Mesendoderm (in vitro differentiated cells): ENCODE measurements around the gene PRKCA.

Experiments
- DNase-seq: peaks from one replicate; pipeline ENCODE4 v3.0.0; 2013
- H2AK5ac ChIP-seq: 2 replicates; pipeline ENCODE4 v1.6.1; 2013; ENCODE audit warnings: low read length, inconsistent platforms
- H2BK120ac ChIP-seq: 2 replicates; pipeline ENCODE4 v1.6.1; 2013; ENCODE audit warnings: low read depth, mild to moderate bottlenecking, low read length, moderate library complexity, mixed read lengths
- H2BK15ac ChIP-seq: replicated peaks from 2 replicates; pipeline ENCODE4 v1.6.1; 2013; ENCODE audit warnings: low read depth, mild to moderate bottlenecking, moderate library complexity
- H2BK5ac ChIP-seq: 2 replicates; pipeline ENCODE4 v1.6.1; 2013; ENCODE audit warnings: low read length, inconsistent platforms
- H3K18ac ChIP-seq: 2 replicates; pipeline ENCODE4 v1.6.1; 2013; ENCODE audit warnings: mild to moderate bottlenecking, low read length, mixed read lengths
- H3K23ac ChIP-seq: one replicate; pipeline ENCODE4 v1.6.1; 2013; ENCODE audit warnings: low read length
- H3K27ac ChIP-seq: 2 replicates; pipeline ENCODE4 v1.5.1; 2013; ENCODE audit warnings: low read depth, mild to moderate bottlenecking, inconsistent platforms, low read length, moderate library complexity
- H3K27me3 ChIP-seq: 2 replicates; pipeline ENCODE4 v1.6.1; 2013; ENCODE audit warnings: low read length, control low read depth, mild to moderate bottlenecking, inconsistent platforms; ENCODE audit not compliant: insufficient read depth, poor library complexity
- H3K36me3 ChIP-seq: 2 replicates; pipeline ENCODE4 v1.6.1; 2013; ENCODE audit warnings: low read length, inconsistent platforms; ENCODE audit not compliant: control insufficient read depth, insufficient read depth
- H3K4ac ChIP-seq: one replicate; pipeline ENCODE4 v1.6.1; 2013; ENCODE audit warnings: low read depth, mild to moderate bottlenecking, low read length, moderate library complexity
- H3K4me1 ChIP-seq: 2 replicates; pipeline ENCODE4 v1.6.1; 2013; ENCODE audit warnings: low read depth, low read length, inconsistent platforms; ENCODE audit not compliant: control insufficient read depth
- H3K4me2 ChIP-seq: 2 replicates; pipeline ENCODE4 v1.6.1; 2013; ENCODE audit warnings: low read length
- H3K4me3 ChIP-seq: 2 replicates; pipeline ENCODE4 v1.5.1; 2013; ENCODE audit warnings: mild to moderate bottlenecking, low read length
- H3K56ac ChIP-seq: one replicate; pipeline ENCODE4 v1.6.1; 2013; ENCODE audit warnings: low read length
- H3K79me1 ChIP-seq: 2 replicates; pipeline ENCODE4 v1.6.1; 2013; ENCODE audit warnings: low read length, inconsistent platforms
- H3K79me2 ChIP-seq: 2 replicates; pipeline ENCODE4 v1.6.1; 2013; ENCODE audit warnings: mild to moderate bottlenecking, low read length; ENCODE audit not compliant: control insufficient read depth, insufficient read depth
- H3K9ac ChIP-seq: 2 replicates; pipeline ENCODE4 v1.6.1; 2013; ENCODE audit warnings: low read length, inconsistent platforms
- H4K5ac ChIP-seq: one replicate; pipeline ENCODE4 v1.6.1; 2013; ENCODE audit warnings: low read length
- H4K8ac ChIP-seq: one replicate; pipeline ENCODE4 v1.6.1; 2013; ENCODE audit warnings: low read depth, mild to moderate bottlenecking, control low read depth, low read length, moderate library complexity
- WGBS: extraction: QIAGEN DNeasy Blood & Tissue Kit; methylation state at CpG from one replicate; pipeline ENCODE4 v1.1.7; 2013; ENCODE audit warnings: low lambda C conversion rate, missing lambda C conversion rate; ENCODE audit not compliant: insufficient coverage; ENCODE audit errors: extremely low coverage; 5-methylcytosine and 5-hydroxymethylcytosine counted together

Gene PRKCA

GRCh38 chr17:66636111-66636510 lies 333.7 kb downstream of the PRKCA start:
- H3K27ac ChIP-seq, result no peak overlapping the region
- no peak overlapping the region for H3K9ac ChIP-seq
- no peak overlapping the region for H2BK120ac ChIP-seq
- no peak overlapping the region for H2AK5ac ChIP-seq
- no peaks in the 10 kb centered on the region for H3K36me3 ChIP-seq
- H3K4me1 ChIP-seq, result no peaks in the 10 kb centered on the region
- no peaks in the 10 kb centered on the region for H3K27me3 ChIP-seq
- no peak overlapping the region for H2BK15ac ChIP-seq
- no peak overlapping the region for H3K4me2 ChIP-seq
- H3K56ac ChIP-seq, result no peak overlapping the region
- no peak overlapping the region for H3K4ac ChIP-seq
- no peak overlapping the region for H3K23ac ChIP-seq
- no peak overlapping the region for H3K18ac ChIP-seq
- H2BK5ac ChIP-seq, result no peak overlapping the region
- no peak overlapping the region for H4K8ac ChIP-seq
- no peak for DNase-seq
- H3K4me3 ChIP-seq, result no peak overlapping the region
- H4K5ac ChIP-seq, result no peak overlapping the region
- WGBS, result no CpG with 5 or more reads among the region's 4 CpGs
- H3K79me2 ChIP-seq, result no peaks in the 10 kb centered on the region
- no peaks in the 10 kb centered on the region for H3K79me1 ChIP-seq

DNA sequence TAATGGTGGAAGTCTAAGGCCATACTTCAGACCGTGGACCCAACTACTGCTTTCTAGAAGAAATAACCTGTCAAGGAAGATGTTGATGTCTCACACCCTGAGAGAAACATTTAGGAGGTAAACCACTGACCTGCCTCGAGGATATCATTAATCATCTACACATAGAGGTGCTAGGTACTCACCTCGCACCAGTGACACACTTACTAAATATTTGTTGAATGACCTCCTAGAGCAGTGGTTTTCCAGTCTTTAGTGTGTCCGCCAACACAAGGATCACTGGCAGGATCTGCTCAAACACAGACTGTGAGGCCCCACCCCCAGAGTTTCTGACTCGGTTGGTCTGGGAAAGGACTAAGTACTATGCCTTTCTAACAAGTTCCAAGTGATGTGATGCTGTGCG lies 335.1 kb downstream of the PRKCA start:
- H3K9ac ChIP-seq, result no peak overlapping the region
- no peaks in the 10 kb centered on the region for H3K79me1 ChIP-seq
- no CpG with 5 or more reads among the region's 6 CpGs for WGBS
- no peaks in the 10 kb centered on the region for H3K27me3 ChIP-seq
- H2BK120ac ChIP-seq, result no peak overlapping the region
- no peak overlapping the region for H4K8ac ChIP-seq
- H4K5ac ChIP-seq, result no peak overlapping the region
- H2BK15ac ChIP-seq, result no peak overlapping the region
- no peak for DNase-seq
- H3K4me3 ChIP-seq, result no peak overlapping the region
- no peak overlapping the region for H3K27ac ChIP-seq
- no peaks in the 10 kb centered on the region for H3K4me1 ChIP-seq
- no peak overlapping the region for H3K56ac ChIP-seq
- H2AK5ac ChIP-seq, result no peak overlapping the region
- no peaks in the 10 kb centered on the region for H3K79me2 ChIP-seq
- no peaks in the 10 kb centered on the region for H3K36me3 ChIP-seq
- no peak overlapping the region for H3K4me2 ChIP-seq
- H3K23ac ChIP-seq, result no peak overlapping the region
- H3K18ac ChIP-seq, result no peak overlapping the region
- no peak overlapping the region for H2BK5ac ChIP-seq
- H3K4ac ChIP-seq, result no peak overlapping the region

DNA sequence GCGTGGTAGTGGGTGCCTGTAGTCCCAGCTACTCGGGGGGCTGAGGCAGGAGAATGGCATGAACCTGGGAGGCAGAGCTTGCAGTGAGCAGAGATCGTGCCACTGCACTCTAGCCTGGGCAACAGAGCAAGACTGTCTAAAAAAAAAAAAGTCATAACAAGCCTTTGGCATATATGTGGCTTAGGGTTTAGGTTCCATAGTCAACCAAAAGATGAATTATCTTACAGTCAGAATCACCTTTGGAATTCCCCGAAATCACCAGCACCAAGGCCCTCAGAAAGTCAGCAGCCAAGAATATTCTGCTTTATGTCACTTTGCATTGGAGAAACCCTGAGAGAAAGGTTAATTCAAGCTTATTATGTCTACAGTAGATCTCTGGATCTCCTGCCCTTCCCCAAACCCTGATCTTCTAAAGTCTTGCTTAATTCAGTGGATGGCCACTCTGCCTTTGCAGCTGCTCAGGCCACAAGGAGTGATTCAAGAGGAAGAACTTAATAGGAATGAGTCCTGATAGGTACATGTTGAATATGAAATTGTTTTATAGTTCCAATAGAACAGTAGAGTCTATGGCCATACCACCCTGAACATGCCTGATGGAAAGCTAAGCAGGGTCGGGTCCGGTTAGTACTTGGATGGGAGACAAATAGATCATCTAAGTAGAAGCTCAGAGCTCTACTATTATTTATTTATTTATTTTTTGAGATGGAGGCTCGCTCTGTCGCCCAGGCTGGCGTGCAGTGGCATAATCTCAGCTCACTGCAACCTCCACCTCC lies 336.5 kb downstream of the PRKCA start:
- no peaks in the 10 kb centered on the region for H3K4me1 ChIP-seq
- H2BK15ac ChIP-seq, result no peak overlapping the region
- no peak overlapping the region for H3K9ac ChIP-seq
- H3K18ac ChIP-seq, result no peak overlapping the region
- H3K23ac ChIP-seq, result no peak overlapping the region
- DNase-seq, result no peak
- H3K4me2 ChIP-seq, result no peak overlapping the region
- no peaks in the 10 kb centered on the region for H3K79me1 ChIP-seq
- no CpG with 5 or more reads among the region's 9 CpGs for WGBS
- H3K36me3 ChIP-seq, result no peaks in the 10 kb centered on the region
- H2BK120ac ChIP-seq, result no peak overlapping the region
- no peaks in the 10 kb centered on the region for H3K27me3 ChIP-seq
- no peak overlapping the region for H4K8ac ChIP-seq
- no peak overlapping the region for H4K5ac ChIP-seq
- H3K56ac ChIP-seq, result no peak overlapping the region
- no peak overlapping the region for H2AK5ac ChIP-seq
- no peak overlapping the region for H3K4ac ChIP-seq
- H3K79me2 ChIP-seq, result no peaks in the 10 kb centered on the region
- no peak overlapping the region for H2BK5ac ChIP-seq
- no peak overlapping the region for H3K27ac ChIP-seq
- H3K4me3 ChIP-seq, result no peak overlapping the region

GRCh38 chr17:66643815-66644710 lies 341.6 kb downstream of the PRKCA start:
- H3K79me1 ChIP-seq, result no peaks in the 10 kb centered on the region
- no peak overlapping the region for H3K56ac ChIP-seq
- no peak overlapping the region for H2BK5ac ChIP-seq
- no peaks in the 10 kb centered on the region for H3K36me3 ChIP-seq
- no peak overlapping the region for H4K5ac ChIP-seq
- no peaks in the 10 kb centered on the region for H3K27me3 ChIP-seq
- H3K4me3 ChIP-seq, result no peak overlapping the region
- H3K4me1 ChIP-seq, result no peaks in the 10 kb centered on the region
- no peak overlapping the region for H3K4me2 ChIP-seq
- no peak overlapping the region for H3K18ac ChIP-seq
- no peak for DNase-seq
- H2AK5ac ChIP-seq, result no peak overlapping the region
- no peak overlapping the region for H3K27ac ChIP-seq
- H3K79me2 ChIP-seq, result no peaks in the 10 kb centered on the region
- no peak overlapping the region for H3K23ac ChIP-seq
- H2BK15ac ChIP-seq, result no peak overlapping the region
- no peak overlapping the region for H2BK120ac ChIP-seq
- H3K4ac ChIP-seq, result no peak overlapping the region
- no peak overlapping the region for H4K8ac ChIP-seq
- no peak overlapping the region for H3K9ac ChIP-seq
- no CpG with 5 or more reads among the region's 11 CpGs for WGBS

- no peak overlapping the region for H3K23ac ChIP-seq
- no peak overlapping the region for H3K9ac ChIP-seq
- DNase-seq, result no peak
- H3K36me3 ChIP-seq, result no peaks in the 10 kb centered on the region
- no peak overlapping the region for H3K4me3 ChIP-seq
- no peak overlapping the region for H2BK5ac ChIP-seq
- H3K27me3 ChIP-seq, result no peaks in the 10 kb centered on the region
- no CpG with 5 or more reads among the region's 10 CpGs for WGBS
- no peak overlapping the region for H2BK120ac ChIP-seq
- H3K18ac ChIP-seq, result no peak overlapping the region
- H3K79me1 ChIP-seq, result no peaks in the 10 kb centered on the region
- no peaks in the 10 kb centered on the region for H3K79me2 ChIP-seq
- H3K4me1 ChIP-seq, result no peaks in the 10 kb centered on the region
- H4K5ac ChIP-seq, result no peak overlapping the region
- H3K4ac ChIP-seq, result no peak overlapping the region
- no peak overlapping the region for H4K8ac ChIP-seq
- H3K4me2 ChIP-seq, result no peak overlapping the region
- H3K56ac ChIP-seq, result no peak overlapping the region
- H3K27ac ChIP-seq, result no peak overlapping the region
- no peak overlapping the region for H2AK5ac ChIP-seq
- no peak overlapping the region for H2BK15ac ChIP-seq
Measured at GRCh38 chr17:66645259-66645658, 342.8 kb downstream of the PRKCA start.
